Calu3 (cell line): ENCODE data around the gene HESX1. TPM values are rescaled to one million over a fixed set of nuclear protein-coding genes. Genes with fewer than 3 reads are reported as not detected.

Source experiments
- BruUV-seq: library from RNA; stranded (reverse); fragments of 400-500 nt; replicated peaks from 2 replicates; lab custom pipeline; 2021; lab: Mats Ljungman, UMichigan
- CTCF ChIA-PET: fragments of 300-600 bp; sonication (Branson Sonifier 250); formaldehyde crosslinking; loops from one replicate; lab custom pipeline; 2022; ENCODE audit warnings: antibody characterized with exemption; lab: Charles Lee
- DNase-seq: peaks from one replicate; pipeline ENCODE4 v3.0.0; 2022
- H3K27ac Mint-ChIP-seq: one replicate; pipeline ENCODE4 v1.8.0; 2022; ENCODE audit warnings: mixed read lengths; ENCODE audit not compliant: unreplicated experiment
- H3K27me3 Mint-ChIP-seq: one replicate; pipeline ENCODE4 v1.8.0; 2022; ENCODE audit warnings: mixed read lengths; ENCODE audit not compliant: unreplicated experiment
- H3K36me3 Mint-ChIP-seq: one replicate; pipeline ENCODE4 v1.8.0; 2022; ENCODE audit warnings: mild to moderate bottlenecking, moderate library complexity, mixed read lengths; ENCODE audit not compliant: insufficient read depth, unreplicated experiment
- H3K4me1 Mint-ChIP-seq: one replicate; pipeline ENCODE4 v1.8.0; 2022; ENCODE audit warnings: mild to moderate bottlenecking, low read depth, mixed read lengths; ENCODE audit not compliant: unreplicated experiment
- H3K4me3 Mint-ChIP-seq: one replicate; pipeline ENCODE4 v1.8.0; 2022; ENCODE audit warnings: mild to moderate bottlenecking, low read depth, moderate library complexity, mixed read lengths; ENCODE audit not compliant: unreplicated experiment
- H3K9me3 Mint-ChIP-seq: one replicate; pipeline ENCODE4 v1.8.0; 2022; ENCODE audit warnings: low read depth, mixed read lengths; ENCODE audit not compliant: unreplicated experiment
- intact Hi-C: fragments of 100-400 bp; cut with micrococcal nuclease; formaldehyde crosslinking; loops from one replicate; pipeline ENCODE4 v1.10.0; 2022; ENCODE audit not compliant: unreplicated experiment
- total RNA-seq: library from RNA; stranded (reverse); gene quantifications from 2 replicates; pipeline ENCODE4 v1.2.3, GENCODE V29; 2022
- TF ChIP-seq, protein P1 (sequence below): fragments of 200-600 bp; IDR thresholded peaks from one replicate; pipeline ENCODE4 v1.8.0; 2022; ENCODE audit warnings: antibody characterized with exemption; ENCODE audit not compliant: unreplicated experiment

Gene HESX1
- total RNA-seq, 1 experiment from 2014 or later: 0.78 TPM

DNA sequence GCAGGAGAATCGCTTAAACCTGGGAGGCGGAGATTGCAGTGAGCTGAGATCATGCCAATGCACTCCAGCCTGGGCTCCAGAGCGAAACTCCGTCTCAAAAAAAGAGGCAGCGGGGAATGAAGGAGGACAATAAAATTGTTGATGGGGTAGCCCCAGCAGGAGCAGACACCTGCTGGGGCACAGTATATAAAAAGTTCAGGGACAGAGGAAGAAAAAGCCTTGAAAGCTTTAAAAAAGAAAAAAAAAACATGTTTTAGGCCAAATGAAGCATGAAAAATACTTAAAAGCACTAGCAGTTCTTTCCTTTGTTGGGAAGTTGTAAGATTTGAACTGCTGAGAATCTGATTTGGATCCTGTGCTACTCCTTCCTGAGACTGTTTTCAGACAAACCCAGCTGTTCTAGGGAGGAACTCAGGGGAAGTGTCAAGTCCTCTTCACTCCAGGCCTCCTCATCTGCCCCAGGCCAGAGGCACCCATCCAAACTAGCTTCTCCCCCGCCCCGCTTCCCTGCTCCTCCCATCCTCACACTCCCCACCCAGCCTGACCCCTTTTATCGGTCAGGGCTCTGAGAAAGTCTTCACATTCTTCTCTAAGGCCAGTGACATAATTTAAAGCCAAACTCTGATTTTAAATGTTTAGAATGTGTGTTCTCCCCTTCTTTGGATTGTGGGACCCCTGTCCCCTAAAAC is 39.6 kb downstream of the HESX1 start:
- Mint-ChIP-seq H3K4me3 (no peak overlapping the region), H3K4me1 (no peaks in the 10 kb centered on the region), H3K27me3 (peaks cover 63% of the 10 kb centered on the region), H3K36me3 (peaks cover 11% of the 10 kb centered on the region), H3K9me3 (no peaks in the 10 kb centered on the region), H3K27ac (no peak overlapping the region)
- intact Hi-C loops: no loop called here
- BruUV-seq: no TSS peak
- DNase-seq: no peak
- CTCF ChIA-PET: interaction anchor here (0.6 to 0.9 kb wide), 2 partner anchors 77 to 1306 kb away, joined by 3 to 8 read pairs; no protein-coding TSS in a partner anchor
- TF ChIP-seq, protein P1, sequence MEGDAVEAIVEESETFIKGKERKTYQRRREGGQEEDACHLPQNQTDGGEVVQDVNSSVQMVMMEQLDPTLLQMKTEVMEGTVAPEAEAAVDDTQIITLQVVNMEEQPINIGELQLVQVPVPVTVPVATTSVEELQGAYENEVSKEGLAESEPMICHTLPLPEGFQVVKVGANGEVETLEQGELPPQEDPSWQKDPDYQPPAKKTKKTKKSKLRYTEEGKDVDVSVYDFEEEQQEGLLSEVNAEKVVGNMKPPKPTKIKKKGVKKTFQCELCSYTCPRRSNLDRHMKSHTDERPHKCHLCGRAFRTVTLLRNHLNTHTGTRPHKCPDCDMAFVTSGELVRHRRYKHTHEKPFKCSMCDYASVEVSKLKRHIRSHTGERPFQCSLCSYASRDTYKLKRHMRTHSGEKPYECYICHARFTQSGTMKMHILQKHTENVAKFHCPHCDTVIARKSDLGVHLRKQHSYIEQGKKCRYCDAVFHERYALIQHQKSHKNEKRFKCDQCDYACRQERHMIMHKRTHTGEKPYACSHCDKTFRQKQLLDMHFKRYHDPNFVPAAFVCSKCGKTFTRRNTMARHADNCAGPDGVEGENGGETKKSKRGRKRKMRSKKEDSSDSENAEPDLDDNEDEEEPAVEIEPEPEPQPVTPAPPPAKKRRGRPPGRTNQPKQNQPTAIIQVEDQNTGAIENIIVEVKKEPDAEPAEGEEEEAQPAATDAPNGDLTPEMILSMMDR: no peak

DNA sequence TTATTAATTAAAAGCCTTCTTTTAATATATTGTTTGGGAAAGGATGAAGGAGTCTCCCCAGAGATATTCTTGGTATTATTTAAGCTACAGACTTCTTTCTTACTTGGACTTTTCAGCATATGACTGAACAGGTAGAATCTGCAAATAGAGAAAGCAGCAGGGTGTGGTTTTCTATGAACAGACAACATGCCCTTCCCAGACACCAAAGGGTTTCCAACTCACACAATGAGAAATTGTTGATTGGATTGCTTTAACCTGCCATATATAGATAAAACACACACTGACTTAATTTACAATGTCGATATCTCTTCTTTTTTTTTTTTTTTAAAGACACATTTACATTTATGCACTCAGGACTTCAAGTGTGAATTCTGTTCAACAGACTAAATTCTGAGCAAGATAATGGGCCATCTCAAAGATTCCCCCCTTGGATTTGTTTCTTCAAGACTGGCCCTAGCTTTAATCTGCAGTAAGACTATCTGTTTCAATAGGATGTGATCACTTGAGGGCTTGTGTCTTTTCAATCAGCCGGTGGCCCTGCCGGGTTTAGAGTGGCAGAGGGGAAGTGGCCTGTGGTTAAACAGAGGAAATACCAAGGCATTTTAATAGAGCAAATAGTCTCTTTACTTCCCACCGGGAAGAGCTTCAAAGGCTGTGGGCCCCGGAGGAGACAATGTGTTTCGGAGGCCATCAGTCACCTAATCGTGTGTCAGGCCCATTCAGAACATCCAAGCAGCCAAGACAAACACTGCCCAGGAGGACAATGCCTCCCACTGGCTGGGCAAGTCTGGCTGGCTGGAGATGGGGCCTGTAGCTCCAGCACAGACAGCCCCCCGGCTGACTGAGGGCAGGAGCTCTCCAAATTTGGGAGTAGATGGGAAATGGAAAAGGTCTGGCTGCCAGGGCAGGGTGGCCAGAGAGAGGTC is 40.7 kb downstream of the HESX1 start:
- CTCF ChIA-PET: interaction anchor here (0.9 kb wide), 1 partner anchor 1308 kb away, joined by 3 read pairs; no protein-coding TSS in a partner anchor
- TF ChIP-seq, protein P1: no peak
- Mint-ChIP-seq H3K27ac (no peak overlapping the region), H3K9me3 (no peaks in the 10 kb centered on the region), H3K4me1 (no peaks in the 10 kb centered on the region), H3K27me3 (peaks cover 56% of the 10 kb centered on the region), H3K4me3 (no peak overlapping the region), H3K36me3 (peaks cover under 1% of the 10 kb centered on the region)
- intact Hi-C loops: no loop called here
- no TSS peak for BruUV-seq
- DNase-seq: no peak

DNA sequence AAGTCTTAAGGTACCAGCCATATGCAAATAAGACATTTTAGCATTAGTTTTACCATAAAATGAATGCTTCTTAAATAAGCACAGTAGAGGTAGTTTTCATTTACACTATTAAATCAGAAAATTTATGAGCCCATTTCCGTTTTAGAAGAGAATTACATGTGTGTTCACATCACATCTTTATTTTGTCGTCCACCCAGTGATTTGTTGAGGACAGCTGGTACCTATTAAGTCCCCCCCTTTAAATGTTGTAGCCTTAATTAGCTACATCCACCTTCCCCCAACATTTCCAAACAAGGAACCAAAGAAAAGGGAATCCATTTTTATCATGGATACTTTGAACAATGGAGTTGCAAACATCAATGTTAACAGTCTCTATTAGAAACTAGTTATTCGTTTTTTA is 41.5 kb downstream of the HESX1 start:
- intact Hi-C loops: no loop called here
- TF ChIP-seq, protein P1: no peak
- Mint-ChIP-seq H3K4me3 (no peak overlapping the region), H3K27me3 (peaks cover 48% of the 10 kb centered on the region), H3K36me3 (no peaks in the 10 kb centered on the region), H3K9me3 (no peaks in the 10 kb centered on the region), H3K4me1 (no peaks in the 10 kb centered on the region), H3K27ac (no peak overlapping the region)
- CTCF ChIA-PET: no interaction called here
- BruUV-seq: no TSS peak
- DNase-seq: no peak

DNA sequence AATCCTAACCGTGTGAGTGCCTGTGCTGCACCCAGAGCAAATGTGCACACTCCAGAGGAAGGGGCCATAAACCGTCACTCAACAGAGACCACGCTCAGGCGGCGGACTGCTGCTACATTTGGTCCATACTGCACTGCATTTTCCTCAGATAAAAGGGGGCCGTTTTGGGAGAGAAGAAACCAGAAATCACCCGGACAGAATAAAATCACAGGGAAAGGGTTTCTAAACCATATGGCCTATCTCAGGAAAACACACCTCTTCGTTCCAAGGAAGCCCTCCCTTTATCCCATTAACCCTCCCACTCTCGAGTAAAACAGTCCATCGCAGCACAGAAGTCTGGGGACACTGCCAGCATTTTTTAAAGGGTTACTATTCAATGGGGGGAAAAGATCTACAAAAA is 42.2 kb downstream of the HESX1 start:
- TF ChIP-seq, protein P1: no peak
- H3K4me3 Mint-ChIP-seq: no peak overlapping the region

More for the DNA sequence above, 42.2 kb downstream of the HESX1 start:
- BruUV-seq: no TSS peak
- Mint-ChIP-seq H3K4me1 (no peaks in the 10 kb centered on the region), H3K27me3 (peaks cover 40% of the 10 kb centered on the region), H3K36me3 (no peaks in the 10 kb centered on the region), H3K9me3 (no peaks in the 10 kb centered on the region), H3K27ac (no peak overlapping the region)
- DNase-seq: no peak
- intact Hi-C loops: no loop called here
- CTCF ChIA-PET: no interaction called here
